ENCODE results near the gene UNC93A. TPM values are rescaled to one million over a fixed set of nuclear protein-coding genes. Genes with fewer than 3 reads are reported as not detected.

The UNC93A gene
- total and polyA plus RNA-seq, 2 donors (not counting 3 experiments of a cell fraction or from before 2014, with no cell fraction given), result not detected

GRCh38 chr6:167345960-167346359 lies 54.8 kb downstream of the UNC93A start:
- H3K9ac ChIP-seq (replicated peaks; ENCODE audit: extremely low read depth, insufficient read depth, low read length), result no peak overlapping the region
- dilution Hi-C loops (cut with MboI; ENCODE audit: extremely low pct_ligation_motif_present, low sequenced_read_pairs) (no loop called here), intact Hi-C loops (cut with micrococcal nuclease) (no loop called here)
- no peaks in the 10 kb centered on the region for H3K9me1 ChIP-seq (replicated peaks; ENCODE audit: control insufficient read depth, extremely low read depth, insufficient read depth, low read length)
- no peaks in the 10 kb centered on the region for H3K9me3 ChIP-seq (replicated peaks; ENCODE audit: control insufficient read depth, insufficient read depth, low read length)
- DNase-seq (ENCODE audit: low read depth, low spot score) (no peak), FAIRE-seq (no peak)
- peaks cover 0 to 5% of the 10 kb centered on the region in 2 experiments for H3K27me3 ChIP-seq (ENCODE audit: control insufficient read depth in 2 of 2, insufficient read depth in 2 of 2, low read length in 2 of 2)
- no peak overlapping the region for H3K4me3 ChIP-seq (replicated peaks in 1 of 3; ENCODE audit: insufficient read depth in 1 of 3, low read depth in 1 of 3, low read length in 3 of 3)
- no peak overlapping the region for H3K27ac ChIP-seq (ENCODE audit: insufficient read depth, low read depth, low read length)
- POLR2A ChIA-PET, result no interaction called here
- CTCF ChIA-PET, result no interaction called here
- TF ChIP-seq CTCF (IDR thresholded peaks at IDR 0.05; ENCODE audit: extremely low read depth in 1 of 2, insufficient read depth in 1 of 2, low read depth in 1 of 2, low read length in 2 of 2) (no peak), MAX (IDR thresholded peaks at IDR 0.05; ENCODE audit: insufficient read depth, insufficient read length) (no peak), EZH2 (IDR thresholded peaks at IDR 0.05; ENCODE audit: borderline replicate concordance, low read depth, low read length, severe bottlenecking) (no peak), JUN (IDR thresholded peaks at IDR 0.05; ENCODE audit: borderline replicate concordance, insufficient read depth, insufficient read length, low read depth) (no peak), MYC (IDR thresholded peaks at IDR 0.05; ENCODE audit: low read depth, low read length) (no peak), POLR2A (IDR thresholded peaks at IDR 0.05; ENCODE audit: low read depth, low read length) (no peak), FOS (IDR thresholded peaks at IDR 0.05; ENCODE audit: borderline replicate concordance, insufficient read depth, low read length) (no peak), GATA2 (IDR thresholded peaks at IDR 0.05; ENCODE audit: insufficient read depth, insufficient read length, low read depth, low read length) (no peak), POLR2AphosphoS5 (IDR thresholded peaks at IDR 0.05; ENCODE audit: insufficient read depth, low read depth, low read length) (no peak)
- peaks cover 4% of the 10 kb centered on the region for H3K4me1 ChIP-seq (ENCODE audit: control insufficient read depth, extremely low read depth, insufficient read depth, low read length)
- no peaks in the 10 kb centered on the region for H3K79me2 ChIP-seq (ENCODE audit: control insufficient read depth, insufficient read depth, low read length)
- no peaks in the 10 kb centered on the region for H3K36me3 ChIP-seq (ENCODE audit: control insufficient read depth in 2 of 2, extremely low read depth in 1 of 2, insufficient read depth in 2 of 2, low read length in 2 of 2)
- no peak overlapping the region for H2AFZ ChIP-seq (ENCODE audit: low read depth, low read length)
- no peak overlapping the region for H3K4me2 ChIP-seq (ENCODE audit: insufficient read depth, low read length)
- H4K20me1 ChIP-seq (replicated peaks; ENCODE audit: control insufficient read depth, extremely low read depth, insufficient read depth, low read length), result no peaks in the 10 kb centered on the region
- BruUV-seq (replicated peaks), result no TSS peak
